HG03565 (cell line): ENCODE results near the gene IAPP.
"Not testable (repeated sequence)": the region's sequence is repeated elsewhere in the genome, so short reads cannot be mapped to it uniquely, and the experiment has no call there.

ENCODE experiments used
- ATAC-seq: cut with Tn5 transposase; IDR thresholded peaks from one replicate; pipeline ENCODE4 v1.9.1; 2021; ENCODE audit warnings: mild to moderate bottlenecking, moderate library complexity; ENCODE audit not compliant: unreplicated experiment

Gene IAPP

GRCh38 chr12:21372602-21373001, at the start of gene IAPP:
IAPP (plus strand) TSS chr12:21372902; CDS start chr12:21373352, 450 bp downstream.
- no peak for ATAC-seq

GRCh38 chr12:21323736-21324135, 49.0 kb upstream of the IAPP start:
- ATAC-seq, result no peak

- ATAC-seq, result no peak
These were observed 48.2 kb upstream of the IAPP start for GRCh38 chr12:21324551-21324950.

GRCh38 chr12:21328578-21328977, 44.1 kb upstream of the IAPP start:
- no peak for ATAC-seq

GRCh38 chr12:21330682-21331253, 41.9 kb upstream of the IAPP start:
- no peak for ATAC-seq

- ATAC-seq, result no peak
These were observed 37.9 kb upstream of the IAPP start, which contains the start of gene SLCO1A2 for GRCh38 chr12:21334771-21335325. SLCO1A2 (minus strand) TSS chr12:21334917; CDS start chr12:21334647, 270 bp downstream.

- ATAC-seq, result no peak
These were observed 36.0 kb upstream of the IAPP start for GRCh38 chr12:21336656-21337055.

- no peak for ATAC-seq
These were observed 35.2 kb upstream of the IAPP start for GRCh38 chr12:21337453-21337852.

- ATAC-seq, result no peak
These were observed 34.5 kb upstream of the IAPP start for GRCh38 chr12:21337959-21338744.

GRCh38 chr12:21339921-21340320, 32.8 kb upstream of the IAPP start:
- ATAC-seq, result no peak

GRCh38 chr12:21340403-21340802, 32.3 kb upstream of the IAPP start:
- ATAC-seq, result no peak

- no peak for ATAC-seq
These were observed 30.9 kb upstream of the IAPP start for GRCh38 chr12:21341769-21342168.

GRCh38 chr12:21343636-21344035, 29.1 kb upstream of the IAPP start:
- ATAC-seq, result no peak

GRCh38 chr12:21346542-21347205, 26.0 kb upstream of the IAPP start:
- ATAC-seq, result no peak

- no peak for ATAC-seq
These were observed 21.7 kb upstream of the IAPP start for GRCh38 chr12:21350975-21351374.

GRCh38 chr12:21353487-21353886, 19.2 kb upstream of the IAPP start:
- ATAC-seq, result no peak

- no peak for ATAC-seq
These were observed 18.8 kb upstream of the IAPP start for GRCh38 chr12:21353948-21354347.

- no peak for ATAC-seq
These were observed 18.1 kb upstream of the IAPP start for GRCh38 chr12:21354641-21355040.

- not testable (repeated sequence) for ATAC-seq
These were observed 12.1 kb upstream of the IAPP start for GRCh38 chr12:21360632-21361031.

- no peak for ATAC-seq
These were observed 3.3 kb upstream of the IAPP start for GRCh38 chr12:21369141-21369980.
